ENCODE data around the gene CAPN7. TPM values are rescaled to one million over a fixed set of nuclear protein-coding genes. Genes with fewer than 3 reads are reported as not detected.

The CAPN7 gene
- total RNA-seq, 4 donors from 2014 or later: 33.8 to 153 (median 69.7) TPM

DNA sequence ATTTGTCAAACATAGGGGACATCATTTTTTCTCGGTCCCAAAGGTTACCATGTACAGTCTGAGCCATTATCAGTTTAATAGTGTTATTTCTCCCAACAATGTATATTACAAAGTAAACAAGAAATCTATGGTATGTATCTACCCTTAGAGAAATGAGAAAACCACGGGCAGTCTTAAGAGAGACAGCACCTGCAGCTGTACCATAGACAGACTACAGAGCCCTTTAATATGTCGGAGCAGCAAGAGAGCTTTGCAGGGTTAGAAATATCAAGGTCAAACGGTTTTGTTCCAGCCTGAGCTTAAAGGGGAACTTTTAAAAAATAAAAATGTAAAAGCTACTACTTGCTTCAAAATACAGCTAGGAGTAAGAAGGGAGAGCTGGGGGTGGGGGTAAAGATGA is 73.2 kb downstream of the CAPN7 start:
- in situ Hi-C loops (cut with MboI; ENCODE audit: low sequenced_read_pairs in 4 of 4): loop anchor here in 1 of 4 donors (10.0 kb wide), 1 partner anchor 56 kb away; the partner anchor contains the start of gene SH3BP5
- Histone ChIP-seq H3K9me3 (no peaks in the 10 kb centered on the region), H3K27ac (no peak overlapping the region), H3K36me3 (no peaks in the 10 kb centered on the region), H3K27me3 (no peaks in the 10 kb centered on the region), H3K4me1 (peaks cover 0 to 1% of the 10 kb centered on the region in 2 donors), H3K4me3 (no peak overlapping the region)
- ATAC-seq (no peak), DNase-seq (no peak)
- intact Hi-C loops (cut with DNase I; ENCODE audit: low total_unique reads): no loop called here
- TF ChIP-seq, protein P1, sequence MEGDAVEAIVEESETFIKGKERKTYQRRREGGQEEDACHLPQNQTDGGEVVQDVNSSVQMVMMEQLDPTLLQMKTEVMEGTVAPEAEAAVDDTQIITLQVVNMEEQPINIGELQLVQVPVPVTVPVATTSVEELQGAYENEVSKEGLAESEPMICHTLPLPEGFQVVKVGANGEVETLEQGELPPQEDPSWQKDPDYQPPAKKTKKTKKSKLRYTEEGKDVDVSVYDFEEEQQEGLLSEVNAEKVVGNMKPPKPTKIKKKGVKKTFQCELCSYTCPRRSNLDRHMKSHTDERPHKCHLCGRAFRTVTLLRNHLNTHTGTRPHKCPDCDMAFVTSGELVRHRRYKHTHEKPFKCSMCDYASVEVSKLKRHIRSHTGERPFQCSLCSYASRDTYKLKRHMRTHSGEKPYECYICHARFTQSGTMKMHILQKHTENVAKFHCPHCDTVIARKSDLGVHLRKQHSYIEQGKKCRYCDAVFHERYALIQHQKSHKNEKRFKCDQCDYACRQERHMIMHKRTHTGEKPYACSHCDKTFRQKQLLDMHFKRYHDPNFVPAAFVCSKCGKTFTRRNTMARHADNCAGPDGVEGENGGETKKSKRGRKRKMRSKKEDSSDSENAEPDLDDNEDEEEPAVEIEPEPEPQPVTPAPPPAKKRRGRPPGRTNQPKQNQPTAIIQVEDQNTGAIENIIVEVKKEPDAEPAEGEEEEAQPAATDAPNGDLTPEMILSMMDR (IDR thresholded peaks at IDR 0.05 in 4 of 5, conservative IDR thresholded peaks at IDR 0.05 in 1 of 5): no peak
- no peak for TF ChIP-seq POLR2A (IDR thresholded peaks at IDR 0.05)

DNA sequence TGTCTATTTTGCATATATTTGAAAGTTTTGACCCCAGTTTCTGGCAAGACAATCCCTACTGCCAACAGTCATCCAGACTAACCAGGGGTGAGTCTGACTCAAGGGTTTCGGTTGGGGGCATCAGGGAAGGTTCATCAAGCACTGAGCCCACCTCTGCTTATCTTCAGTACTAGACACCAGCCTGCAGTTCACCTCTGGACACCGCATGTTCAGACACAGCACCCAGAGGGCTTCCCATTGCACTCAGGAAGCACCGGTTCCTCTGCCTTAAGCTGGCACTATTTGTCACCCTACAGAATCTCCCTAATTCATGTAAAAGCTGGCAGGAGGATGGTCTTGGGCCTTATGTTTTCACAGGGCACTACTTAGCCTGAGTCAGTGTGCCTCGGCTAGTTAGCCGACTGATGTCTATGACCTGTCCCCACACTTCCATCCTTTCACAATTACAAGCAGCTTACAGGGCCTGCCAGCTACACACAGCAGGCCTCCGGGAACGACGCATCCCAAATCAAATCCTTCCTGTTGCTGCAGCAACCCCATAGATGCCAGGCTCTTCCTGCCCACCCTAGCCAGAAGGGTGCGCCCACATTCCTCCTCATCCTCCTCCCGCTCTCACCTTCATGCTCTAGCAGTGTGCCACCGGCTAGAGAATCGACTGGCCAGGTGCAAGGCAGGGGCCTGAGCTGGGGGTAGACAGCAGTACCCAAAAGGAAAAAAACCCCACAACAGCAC is 73.8 kb downstream of the CAPN7 start:
- no peaks in the 10 kb centered on the region for H3K36me3 ChIP-seq
- in situ Hi-C loops (cut with MboI; ENCODE audit: low sequenced_read_pairs in 4 of 4): loop anchor here in 1 of 4 donors (10.0 kb wide), 1 partner anchor 55 kb away; the partner anchor contains the start of gene SH3BP5
- no peak for ATAC-seq
- TF ChIP-seq, protein P1 (IDR thresholded peaks at IDR 0.05 in 4 of 5, conservative IDR thresholded peaks at IDR 0.05 in 1 of 5): no peak
- no peak for TF ChIP-seq POLR2A (IDR thresholded peaks at IDR 0.05)
- no peak overlapping the region for H3K4me3 ChIP-seq
- peaks cover 1 to 7% of the 10 kb centered on the region in 2 donors for H3K4me1 ChIP-seq
- no peaks in the 10 kb centered on the region for H3K9me3 ChIP-seq
- H3K27me3 ChIP-seq: no peaks in the 10 kb centered on the region
- intact Hi-C loops (cut with DNase I; ENCODE audit: low total_unique reads): no loop called here
- no peak overlapping the region for H3K27ac ChIP-seq
- DNase-seq: no peak

DNA sequence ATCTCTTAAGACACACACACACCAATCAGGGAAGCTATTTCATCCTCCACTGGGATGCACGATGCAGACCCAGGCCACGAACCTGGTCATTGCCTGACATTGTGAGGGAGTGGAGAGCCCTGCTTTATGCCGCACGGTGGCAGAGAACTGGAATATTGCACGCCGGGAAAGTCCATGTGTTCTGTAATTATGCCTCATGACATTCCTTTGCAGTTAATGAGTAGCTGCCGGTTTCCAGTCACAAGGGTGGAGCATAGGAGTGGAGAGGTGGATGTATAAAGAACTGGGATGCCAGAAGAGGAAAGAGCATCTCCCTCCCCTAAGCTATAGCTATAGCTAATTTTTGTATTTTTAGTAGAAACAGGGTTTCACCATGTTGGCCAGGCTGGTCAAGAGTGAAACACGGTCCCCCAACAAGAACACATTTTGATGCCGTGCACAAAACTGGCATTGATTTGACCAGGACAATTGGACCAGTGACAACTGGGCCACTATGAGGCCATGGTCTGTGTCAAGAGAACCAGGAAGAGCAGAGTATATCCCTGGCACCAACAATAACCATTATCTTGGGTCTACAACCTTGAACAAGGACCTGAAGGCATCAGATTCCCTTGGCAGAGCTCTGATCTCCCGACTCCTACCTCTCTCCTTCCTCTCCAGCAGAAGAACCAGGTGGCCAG is 74.9 kb downstream of the CAPN7 start:
- no peak for DNase-seq
- Histone ChIP-seq H3K9me3 (no peaks in the 10 kb centered on the region), H3K27ac (no peak overlapping the region), H3K36me3 (no peaks in the 10 kb centered on the region), H3K4me3 (no peak overlapping the region), H3K27me3 (no peaks in the 10 kb centered on the region), H3K4me1 (peaks cover 6 to 15% of the 10 kb centered on the region in 2 donors)
- TF ChIP-seq, protein P1 (IDR thresholded peaks at IDR 0.05 in 4 of 5, conservative IDR thresholded peaks at IDR 0.05 in 1 of 5): no peak
- no peak for TF ChIP-seq POLR2A (IDR thresholded peaks at IDR 0.05)
- ATAC-seq: no peak
- in situ Hi-C loops (cut with MboI; ENCODE audit: low sequenced_read_pairs in 4 of 4): no loop called here
- intact Hi-C loops (cut with DNase I; ENCODE audit: low total_unique reads): no loop called here

DNA sequence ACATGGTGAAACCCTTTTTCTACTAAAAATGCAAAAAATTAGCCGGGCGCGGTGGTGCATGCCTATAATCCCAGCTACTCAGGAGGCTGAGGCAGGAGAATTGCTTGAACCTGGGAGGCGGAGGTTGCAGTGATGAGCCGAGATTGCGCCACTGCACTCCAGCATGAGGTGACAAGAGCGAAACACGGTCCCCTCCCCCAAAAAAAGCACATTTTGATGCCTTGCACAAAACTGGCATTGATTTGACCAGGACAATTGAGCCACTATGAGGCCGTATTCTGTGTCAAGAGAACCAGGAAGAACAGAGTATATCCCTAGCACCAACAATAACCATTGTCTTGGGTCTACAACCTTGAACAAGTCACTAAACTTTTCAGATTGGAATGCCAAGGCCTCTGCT is 75.8 kb downstream of the CAPN7 start:
- ATAC-seq: no peak
- TF ChIP-seq POLR2A (IDR thresholded peaks at IDR 0.05): no peak
- TF ChIP-seq, protein P1 (IDR thresholded peaks at IDR 0.05 in 4 of 5, conservative IDR thresholded peaks at IDR 0.05 in 1 of 5): no peak

More for the DNA sequence above, 75.8 kb downstream of the CAPN7 start:
- Histone ChIP-seq H3K4me3 (no peak overlapping the region), H3K36me3 (no peaks in the 10 kb centered on the region), H3K9me3 (no peaks in the 10 kb centered on the region), H3K4me1 (peaks cover 13 to 23% of the 10 kb centered on the region in 2 donors), H3K27me3 (no peaks in the 10 kb centered on the region), H3K27ac (no peak overlapping the region)
- in situ Hi-C loops (cut with MboI; ENCODE audit: low sequenced_read_pairs in 4 of 4): no loop called here
- DNase-seq: no peak
- intact Hi-C loops (cut with DNase I; ENCODE audit: low total_unique reads): no loop called here
